Fibroblast of villous mesenchyme (primary cell): ENCODE measurements around the gene SCEL. TPM values are rescaled to one million over a fixed set of nuclear protein-coding genes. Genes with fewer than 3 reads are reported as not detected.

Source experiments
- DNase-seq: peaks from one replicate; pipeline ENCODE4 v3.0.0-alpha.2; 2010; ENCODE audit warnings: low read depth
- H3K4me3 ChIP-seq: 2 replicates; pipeline ENCODE4 v1.5.1; 2011; ENCODE audit warnings: low read depth, mild to moderate bottlenecking, low read length
- total RNA-seq: library from RNA; depleted of rRNA; stranded (reverse); fragments of >200 nt; gene quantifications from 2 replicates; pipeline ENCODE4 v1.2.3, GENCODE V29; 2012
- TF ChIP-seq, protein P1 (sequence below): IDR thresholded peaks from 2 replicates; pipeline ENCODE4 v1.5.1; 2012; ENCODE audit warnings: low read depth, mild to moderate bottlenecking, low read length; ENCODE audit not compliant: insufficient read depth

SCEL gene
- total RNA-seq, 1 donor: not detected

DNA sequence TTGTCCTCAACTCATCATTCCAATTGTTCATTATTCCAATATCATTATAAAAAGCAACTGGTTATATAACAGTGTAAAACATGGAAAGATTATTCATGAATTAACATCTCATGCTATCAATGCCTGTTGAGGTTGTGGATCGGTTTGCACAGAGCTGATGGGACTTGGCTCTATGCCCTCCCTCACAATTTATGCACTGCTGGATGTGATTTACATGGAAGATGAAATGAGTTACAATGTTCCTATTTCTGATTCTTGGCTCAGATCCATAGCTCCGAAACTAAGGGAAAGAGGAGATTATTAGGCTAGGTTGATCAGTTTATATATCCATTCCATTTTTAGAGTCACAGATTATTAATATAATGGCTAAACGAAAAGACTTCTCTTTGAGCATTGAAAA is 38.6 kb downstream of the SCEL start:
- no peak overlapping the region for H3K4me3 ChIP-seq
- TF ChIP-seq, protein P1, sequence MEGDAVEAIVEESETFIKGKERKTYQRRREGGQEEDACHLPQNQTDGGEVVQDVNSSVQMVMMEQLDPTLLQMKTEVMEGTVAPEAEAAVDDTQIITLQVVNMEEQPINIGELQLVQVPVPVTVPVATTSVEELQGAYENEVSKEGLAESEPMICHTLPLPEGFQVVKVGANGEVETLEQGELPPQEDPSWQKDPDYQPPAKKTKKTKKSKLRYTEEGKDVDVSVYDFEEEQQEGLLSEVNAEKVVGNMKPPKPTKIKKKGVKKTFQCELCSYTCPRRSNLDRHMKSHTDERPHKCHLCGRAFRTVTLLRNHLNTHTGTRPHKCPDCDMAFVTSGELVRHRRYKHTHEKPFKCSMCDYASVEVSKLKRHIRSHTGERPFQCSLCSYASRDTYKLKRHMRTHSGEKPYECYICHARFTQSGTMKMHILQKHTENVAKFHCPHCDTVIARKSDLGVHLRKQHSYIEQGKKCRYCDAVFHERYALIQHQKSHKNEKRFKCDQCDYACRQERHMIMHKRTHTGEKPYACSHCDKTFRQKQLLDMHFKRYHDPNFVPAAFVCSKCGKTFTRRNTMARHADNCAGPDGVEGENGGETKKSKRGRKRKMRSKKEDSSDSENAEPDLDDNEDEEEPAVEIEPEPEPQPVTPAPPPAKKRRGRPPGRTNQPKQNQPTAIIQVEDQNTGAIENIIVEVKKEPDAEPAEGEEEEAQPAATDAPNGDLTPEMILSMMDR: no peak
- no peak for DNase-seq

DNA sequence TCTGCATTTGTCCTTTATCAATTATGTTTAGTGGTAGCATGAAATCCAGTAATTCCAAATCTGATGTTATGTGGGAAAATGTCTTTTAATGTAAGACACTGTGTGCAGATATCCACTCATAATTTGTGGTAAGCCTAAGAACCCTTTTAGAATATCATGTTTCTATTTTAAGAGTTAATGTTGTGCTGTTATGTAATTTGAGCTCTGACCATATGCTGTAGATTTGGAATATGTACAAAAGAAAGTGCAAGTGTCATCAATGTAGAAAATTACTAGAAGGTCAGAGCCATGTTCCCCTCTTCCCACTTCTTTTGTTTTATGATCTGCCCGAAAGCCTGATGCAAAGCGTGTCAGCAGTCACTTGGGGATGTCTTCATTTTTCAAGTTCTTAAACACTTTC is 44.5 kb downstream of the SCEL start:
- no peak for DNase-seq
- H3K4me3 ChIP-seq: no peak overlapping the region
- TF ChIP-seq, protein P1: no peak

DNA sequence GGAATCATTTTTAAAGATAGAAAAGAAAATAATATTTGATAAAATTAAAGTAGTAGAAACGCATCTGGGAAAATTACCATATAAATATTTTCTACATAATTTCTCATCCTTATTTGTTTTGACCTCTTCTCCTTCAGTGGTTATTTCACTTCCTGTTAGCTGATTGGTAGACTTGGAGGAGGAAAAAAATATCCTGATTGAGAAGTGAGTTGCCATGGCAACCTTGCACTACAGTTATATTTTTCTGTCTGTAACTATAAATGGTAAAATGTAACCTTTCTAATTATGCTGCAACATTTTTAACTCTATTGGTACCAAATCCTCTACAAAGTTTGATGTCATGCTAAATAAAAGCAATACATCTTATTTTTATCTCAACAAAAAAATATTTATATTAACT is 45.2 kb downstream of the SCEL start:
- H3K4me3 ChIP-seq: no peak overlapping the region
- DNase-seq: no peak
- TF ChIP-seq, protein P1: no peak

DNA sequence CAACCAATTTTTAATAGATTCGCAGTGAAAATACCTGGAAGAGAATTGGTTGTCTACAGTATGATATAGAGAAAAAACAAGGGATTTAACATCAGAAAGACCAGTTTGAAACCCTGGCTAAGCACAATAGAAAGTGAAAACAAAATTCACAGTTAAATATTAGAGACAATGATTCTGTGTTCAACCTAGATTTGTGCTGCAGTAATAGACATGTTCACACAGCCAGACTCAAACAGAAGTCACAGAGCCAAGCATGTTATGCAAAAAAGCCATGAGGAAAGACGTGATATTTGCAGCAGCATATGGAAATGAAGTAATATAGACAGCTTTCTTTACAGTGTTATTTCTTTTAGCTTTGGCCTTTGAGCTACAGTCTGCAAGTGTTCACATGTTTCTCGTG is 48.1 kb downstream of the SCEL start:
- TF ChIP-seq, protein P1: no peak

DNA sequence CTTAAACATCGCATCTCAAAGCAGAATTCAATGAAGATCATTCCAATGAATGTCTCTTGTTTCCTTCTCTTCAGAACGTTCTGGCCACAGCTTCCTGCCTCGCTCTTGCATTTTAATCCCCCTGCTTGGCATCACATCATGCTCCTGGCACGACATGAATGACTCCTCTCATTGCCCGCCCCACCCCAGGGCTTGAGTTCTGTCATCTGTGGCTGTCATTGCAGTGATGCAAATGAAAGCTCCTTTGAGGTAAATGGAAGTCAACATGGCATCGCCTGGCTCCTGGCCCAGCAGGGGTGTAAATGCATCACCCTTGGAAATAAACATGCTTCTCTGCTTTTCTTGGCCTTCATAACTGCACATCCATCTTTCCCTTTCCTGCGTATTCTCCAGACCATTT is 48.6 kb downstream of the SCEL start:
- H3K4me3 ChIP-seq: no peak overlapping the region
- TF ChIP-seq, protein P1: no peak
- no peak for DNase-seq

More for the DNA sequence above, 48.1 kb downstream of the SCEL start:
- no peak for DNase-seq
- H3K4me3 ChIP-seq: no peak overlapping the region

DNA sequence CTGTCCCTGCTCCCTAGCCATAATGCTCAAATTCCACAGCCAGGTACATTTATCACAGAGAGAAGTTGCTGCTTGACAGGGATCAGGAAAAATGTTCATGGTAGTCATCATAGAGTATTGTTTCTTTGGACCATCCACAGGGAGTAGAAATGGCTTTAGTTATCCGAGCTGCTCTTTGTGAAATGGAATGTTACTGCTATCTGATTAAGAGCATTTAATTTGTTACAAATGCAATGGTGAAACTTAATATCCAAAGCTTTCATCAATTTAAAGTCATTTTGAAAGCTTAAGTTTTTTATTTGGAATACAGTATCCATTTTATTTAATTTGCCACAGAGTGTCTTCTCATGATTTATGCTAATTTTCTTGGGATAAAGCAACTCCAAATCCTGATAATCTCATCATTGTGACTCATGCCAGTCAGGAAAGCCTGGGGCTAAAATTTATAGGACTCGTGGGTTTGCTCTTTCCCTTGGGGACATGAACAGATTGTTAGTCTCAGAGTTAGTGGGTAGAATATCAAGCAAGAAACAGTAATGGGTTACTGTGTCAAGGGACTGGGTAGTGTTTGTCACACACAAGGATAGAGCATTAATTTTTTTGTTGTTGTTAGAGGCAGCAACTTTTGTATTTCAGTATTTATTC is 59.8 kb downstream of the SCEL start:
- TF ChIP-seq, protein P1: no peak
- no peak overlapping the region for H3K4me3 ChIP-seq
- DNase-seq: no peak

DNA sequence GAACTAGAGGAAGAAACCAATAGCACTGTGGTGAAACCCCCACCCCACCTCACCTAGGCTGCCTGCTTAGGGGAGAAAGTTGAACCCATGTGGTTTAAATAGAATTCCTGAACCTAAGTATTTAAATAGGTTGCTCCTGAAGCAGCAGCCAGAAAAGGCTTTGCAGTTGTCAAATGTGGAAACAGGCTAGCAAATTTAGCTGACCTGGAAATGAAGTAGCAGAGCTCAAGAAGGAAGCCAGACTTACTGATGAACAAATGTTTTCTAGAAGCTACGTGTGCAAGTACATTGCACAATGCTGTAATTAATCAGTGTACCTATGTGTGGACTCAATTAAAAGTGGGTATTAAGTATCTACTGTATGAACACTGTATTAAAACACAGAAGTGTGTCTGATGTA is 61.3 kb downstream of the SCEL start:
- H3K4me3 ChIP-seq: no peak overlapping the region
- DNase-seq: no peak
- TF ChIP-seq, protein P1: no peak
